ENCODE measurements around the gene PAFAH1B2. TPM values are rescaled to one million over a fixed set of nuclear protein-coding genes. Genes with fewer than 3 reads are reported as not detected.

PAFAH1B2 gene
- total RNA-seq, 1 experiment from 2014 or later: 154 TPM

DNA sequence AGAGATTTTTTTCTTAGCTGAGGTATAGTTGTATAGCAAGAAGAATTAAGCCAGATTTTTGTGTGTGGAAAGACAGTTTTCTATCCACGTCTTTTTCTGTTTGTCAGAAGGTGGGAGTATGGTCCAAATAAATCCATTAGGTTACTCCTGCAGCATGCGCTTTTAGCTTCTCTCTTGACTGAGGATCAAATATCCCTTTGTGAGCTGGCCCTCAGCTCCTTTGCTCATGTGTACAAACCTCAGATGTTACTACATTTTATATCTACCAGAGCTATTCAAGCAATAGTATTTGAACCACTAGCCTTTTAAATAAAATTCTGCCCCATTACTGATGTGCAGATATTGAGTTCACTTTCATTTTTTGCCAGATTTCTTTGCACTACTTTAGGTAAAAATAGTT lies 25.6 kb downstream of the PAFAH1B2 start:
- no peaks in the 10 kb centered on the region for H3K9me2 ChIP-seq (ENCODE audit: insufficient read depth)
- H3K4me3 ChIP-seq (replicated peaks in 1 of 2; ENCODE audit: low read depth in 1 of 2, low read length in 2 of 2): no peak overlapping the region
- intact Hi-C loops (cut with micrococcal nuclease): no loop called here
- H2AFZ ChIP-seq (ENCODE audit: low read depth, low read length, poor library complexity, severe bottlenecking): no peak overlapping the region
- H4K20me1 ChIP-seq (ENCODE audit: insufficient read depth): 0 out of 2 replicates have a peak, but pooled peaks cover 6% of the 10 kb centered on the region
- ChIA-PET RAD21 (ENCODE audit: low non-redundant PET in 1 of 2, low total read pairs in 2 of 2, uncharacterized antibody in 2 of 2, unreplicated experiment in 2 of 2) (no interaction called here), CTCF (no interaction called here), POLR2A (no interaction called here)
- peaks cover 20 to 37% of the 10 kb centered on the region in 2 experiments; a peak in 3 of 4 replicates for H3K36me3 ChIP-seq (ENCODE audit: control insufficient read depth in 1 of 2, insufficient read depth in 2 of 2, low read length in 2 of 2)
- no peak overlapping the region for H3K4me2 ChIP-seq (ENCODE audit: low read length)
- TF ChIP-seq, protein P1, sequence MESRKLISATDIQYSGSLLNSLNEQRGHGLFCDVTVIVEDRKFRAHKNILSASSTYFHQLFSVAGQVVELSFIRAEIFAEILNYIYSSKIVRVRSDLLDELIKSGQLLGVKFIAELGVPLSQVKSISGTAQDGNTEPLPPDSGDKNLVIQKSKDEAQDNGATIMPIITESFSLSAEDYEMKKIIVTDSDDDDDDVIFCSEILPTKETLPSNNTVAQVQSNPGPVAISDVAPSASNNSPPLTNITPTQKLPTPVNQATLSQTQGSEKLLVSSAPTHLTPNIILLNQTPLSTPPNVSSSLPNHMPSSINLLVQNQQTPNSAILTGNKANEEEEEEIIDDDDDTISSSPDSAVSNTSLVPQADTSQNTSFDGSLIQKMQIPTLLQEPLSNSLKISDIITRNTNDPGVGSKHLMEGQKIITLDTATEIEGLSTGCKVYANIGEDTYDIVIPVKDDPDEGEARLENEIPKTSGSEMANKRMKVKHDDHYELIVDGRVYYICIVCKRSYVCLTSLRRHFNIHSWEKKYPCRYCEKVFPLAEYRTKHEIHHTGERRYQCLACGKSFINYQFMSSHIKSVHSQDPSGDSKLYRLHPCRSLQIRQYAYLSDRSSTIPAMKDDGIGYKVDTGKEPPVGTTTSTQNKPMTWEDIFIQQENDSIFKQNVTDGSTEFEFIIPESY (IDR thresholded peaks at IDR 0.05; ENCODE audit: extremely low read depth, insufficient replicate concordance, low read length): no peak
- no peak for TF ChIP-seq EZH2 (IDR thresholded peaks at IDR 0.05)
- TF ChIP-seq SIN3A (IDR thresholded peaks at IDR 0.05; ENCODE audit: low read depth): no peak
- no peak for TF ChIP-seq SP1 (IDR thresholded peaks at IDR 0.05; ENCODE audit: low read depth)
- TF ChIP-seq CEBPB (IDR thresholded peaks at IDR 0.05; ENCODE audit: low read depth): no peak
- TF ChIP-seq YY1 (IDR thresholded peaks at IDR 0.05; ENCODE audit: extremely low read depth, insufficient replicate concordance, low read depth, low read length): no peak
- no peak overlapping the region for H3K27ac ChIP-seq (ENCODE audit: low read depth, low read length)
- no TSS peak for BruUV-seq (replicated peaks)
- H3K79me2 ChIP-seq (ENCODE audit: insufficient read depth, low read length): peaks cover 15% of the 10 kb centered on the region
- no peaks in the 10 kb centered on the region for H3K9me3 ChIP-seq (ENCODE audit: control insufficient read depth in 1 of 2, insufficient read depth in 1 of 2, low read depth in 1 of 2, low read length in 2 of 2)
- peaks cover 13 to 36% of the 10 kb centered on the region in 2 experiments for H3K4me1 ChIP-seq (ENCODE audit: control insufficient read depth in 1 of 2, insufficient read depth in 2 of 2, low read length in 2 of 2)
- DNase-seq (ENCODE audit: low read depth, low spot score) (no peak), ATAC-seq (no peak)
- H3K27me3 ChIP-seq (ENCODE audit: insufficient read depth, low read length): no peaks in the 10 kb centered on the region
- no peak overlapping the region for H3K9ac ChIP-seq (ENCODE audit: low read length)

DNA sequence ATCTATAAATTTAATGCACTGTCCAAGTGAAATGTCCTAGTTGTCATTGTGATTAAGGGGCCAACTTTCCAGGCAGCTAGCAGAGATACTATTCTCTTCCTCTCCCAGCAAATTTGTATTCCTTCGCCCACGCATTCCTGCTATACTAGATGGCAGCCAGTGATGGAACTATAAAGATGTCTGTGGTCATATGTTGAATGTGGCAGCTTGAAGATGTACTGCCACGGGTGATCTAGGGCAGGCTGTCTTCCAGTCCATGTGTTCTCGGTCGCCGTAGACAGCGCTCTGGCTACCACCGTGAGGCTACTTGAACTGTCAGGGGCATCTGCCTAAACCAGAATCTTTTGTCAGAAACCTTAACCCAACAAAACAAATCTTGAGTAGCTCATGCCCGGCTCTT lies 26.1 kb downstream of the PAFAH1B2 start:
- H3K36me3 ChIP-seq (ENCODE audit: control insufficient read depth in 1 of 2, insufficient read depth in 2 of 2, low read length in 2 of 2): peaks cover 19 to 35% of the 10 kb centered on the region in 2 experiments; a peak in 3 of 4 replicates
- DNase-seq (ENCODE audit: low read depth, low spot score) (no peak), ATAC-seq (no peak)
- no peak overlapping the region for H3K4me2 ChIP-seq (ENCODE audit: low read length)
- no peaks in the 10 kb centered on the region for H3K9me3 ChIP-seq (ENCODE audit: control insufficient read depth in 1 of 2, insufficient read depth in 1 of 2, low read depth in 1 of 2, low read length in 2 of 2)
- H3K4me3 ChIP-seq (replicated peaks in 1 of 2; ENCODE audit: low read depth in 1 of 2, low read length in 2 of 2): no peak overlapping the region
- POLR2A ChIA-PET: no interaction called here
- 0 out of 2 replicates have a peak, but pooled peaks cover 6% of the 10 kb centered on the region for H4K20me1 ChIP-seq (ENCODE audit: insufficient read depth)
- no peak overlapping the region for H2AFZ ChIP-seq (ENCODE audit: low read depth, low read length, poor library complexity, severe bottlenecking)
- H3K9ac ChIP-seq (ENCODE audit: low read length): no peak overlapping the region
- H3K4me1 ChIP-seq (ENCODE audit: control insufficient read depth in 1 of 2, insufficient read depth in 2 of 2, low read length in 2 of 2): peaks cover 18 to 40% of the 10 kb centered on the region in 2 experiments
- BruUV-seq (replicated peaks): no TSS peak
- H3K9me2 ChIP-seq (ENCODE audit: insufficient read depth): no peaks in the 10 kb centered on the region
- H3K27ac ChIP-seq (ENCODE audit: low read depth, low read length): no peak overlapping the region
- intact Hi-C loops (cut with micrococcal nuclease): no loop called here
- peaks cover 14% of the 10 kb centered on the region for H3K79me2 ChIP-seq (ENCODE audit: insufficient read depth, low read length)
- no peaks in the 10 kb centered on the region for H3K27me3 ChIP-seq (ENCODE audit: insufficient read depth, low read length)
- RAD21 ChIA-PET (ENCODE audit: low non-redundant PET in 1 of 2, low total read pairs in 2 of 2, uncharacterized antibody in 2 of 2, unreplicated experiment in 2 of 2): no interaction called here
- CTCF ChIA-PET: no interaction called here
- TF ChIP-seq POLR2AphosphoS5 (IDR thresholded peaks at IDR 0.05; ENCODE audit: low read depth, low read length): no peak
- TF ChIP-seq ELF1 (IDR thresholded peaks at IDR 0.05; ENCODE audit: borderline replicate concordance, low read depth): no peak
- no peak for TF ChIP-seq TCF7L2 (IDR thresholded peaks at IDR 0.05; ENCODE audit: borderline replicate concordance, extremely low read depth, insufficient read depth, insufficient read length)
- no peak for TF ChIP-seq SRF (IDR thresholded peaks at IDR 0.05; ENCODE audit: low read depth)
- TF ChIP-seq POLR2A (IDR thresholded peaks at IDR 0.05; ENCODE audit: borderline replicate concordance, extremely low read depth, insufficient read depth, insufficient read length): no peak
- TF ChIP-seq EZH2 (IDR thresholded peaks at IDR 0.05): no peak
- TF ChIP-seq, protein P2, sequence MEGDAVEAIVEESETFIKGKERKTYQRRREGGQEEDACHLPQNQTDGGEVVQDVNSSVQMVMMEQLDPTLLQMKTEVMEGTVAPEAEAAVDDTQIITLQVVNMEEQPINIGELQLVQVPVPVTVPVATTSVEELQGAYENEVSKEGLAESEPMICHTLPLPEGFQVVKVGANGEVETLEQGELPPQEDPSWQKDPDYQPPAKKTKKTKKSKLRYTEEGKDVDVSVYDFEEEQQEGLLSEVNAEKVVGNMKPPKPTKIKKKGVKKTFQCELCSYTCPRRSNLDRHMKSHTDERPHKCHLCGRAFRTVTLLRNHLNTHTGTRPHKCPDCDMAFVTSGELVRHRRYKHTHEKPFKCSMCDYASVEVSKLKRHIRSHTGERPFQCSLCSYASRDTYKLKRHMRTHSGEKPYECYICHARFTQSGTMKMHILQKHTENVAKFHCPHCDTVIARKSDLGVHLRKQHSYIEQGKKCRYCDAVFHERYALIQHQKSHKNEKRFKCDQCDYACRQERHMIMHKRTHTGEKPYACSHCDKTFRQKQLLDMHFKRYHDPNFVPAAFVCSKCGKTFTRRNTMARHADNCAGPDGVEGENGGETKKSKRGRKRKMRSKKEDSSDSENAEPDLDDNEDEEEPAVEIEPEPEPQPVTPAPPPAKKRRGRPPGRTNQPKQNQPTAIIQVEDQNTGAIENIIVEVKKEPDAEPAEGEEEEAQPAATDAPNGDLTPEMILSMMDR (IDR thresholded peaks at IDR 0.05 in 2 of 3, conservative IDR thresholded peaks at IDR 0.05 in 1 of 3; ENCODE audit: borderline replicate concordance in 1 of 3, insufficient read depth in 1 of 3, low read depth in 2 of 3, low read length in 2 of 3): no peak
- TF ChIP-seq SP1 (IDR thresholded peaks at IDR 0.05; ENCODE audit: low read depth): no peak
- no peak for TF ChIP-seq EGR1 (IDR thresholded peaks at IDR 0.05; ENCODE audit: low read depth)

Measured in HCT116 (cell line).